ENCODE results near the gene KDM4B. TPM values are rescaled to one million over a fixed set of nuclear protein-coding genes. Genes with fewer than 3 reads are reported as not detected.

KDM4B gene
- total and polyA plus RNA-seq, 2 donors (not counting 1 experiment from before 2014, with no cell fraction given): 6.4 to 14.4 TPM

DNA sequence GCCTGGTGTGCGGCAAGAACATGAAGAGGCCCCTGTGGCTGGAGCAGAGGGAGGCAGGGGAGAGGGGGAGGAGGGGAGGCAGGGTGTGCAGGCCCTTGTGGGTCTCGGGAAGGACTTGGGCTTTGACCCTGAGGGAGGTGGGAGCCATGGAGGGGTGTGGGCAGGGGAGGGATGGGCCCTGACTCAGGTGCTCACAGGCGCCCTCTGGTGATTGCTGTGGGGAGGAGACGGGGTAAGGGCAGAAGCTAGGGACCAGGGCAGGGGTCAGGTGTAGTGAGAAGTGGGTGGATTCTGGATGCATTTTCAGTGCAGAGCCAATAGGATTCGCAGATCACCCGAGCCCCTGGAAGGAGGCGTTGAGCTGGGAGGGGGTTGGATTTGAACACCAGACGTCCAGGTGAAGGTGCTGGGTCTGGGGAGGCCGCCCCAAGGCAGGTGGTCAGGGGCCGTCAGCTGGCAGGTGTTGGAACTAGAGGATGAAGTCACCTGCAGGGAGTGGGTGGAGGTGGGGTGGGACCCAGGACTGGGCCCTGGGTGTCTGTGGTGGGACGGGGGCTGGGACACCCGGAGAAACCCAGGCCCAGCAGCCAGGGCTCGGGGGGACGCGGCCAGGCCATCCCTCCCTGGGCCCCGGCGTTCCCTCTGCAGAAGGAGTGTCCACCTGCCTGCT lies 185.4 kb downstream of the KDM4B start:
- H2AFZ ChIP-seq (ENCODE audit: low read length): no peak overlapping the region
- H3K36me3 ChIP-seq (ENCODE audit: control insufficient read depth, insufficient read depth, low read length): no peaks in the 10 kb centered on the region
- DNase-seq (ENCODE audit: low read depth in 2 of 2): no peak

GRCh38 chr19:5154799-5155426 lies 186.0 kb downstream of the KDM4B start:
- no peak overlapping the region for H3K9ac ChIP-seq (ENCODE audit: insufficient read depth, low read length)
- no peaks in the 10 kb centered on the region for H3K27me3 ChIP-seq (ENCODE audit: control insufficient read depth, insufficient read depth, low read length)
- H3K4me2 ChIP-seq (ENCODE audit: extremely low read depth, insufficient read depth, low read length): no peak overlapping the region
- H4K20me1 ChIP-seq (ENCODE audit: control insufficient read depth, extremely low read depth, insufficient read depth, low read length): no peaks in the 10 kb centered on the region
- no peak for DNase-seq (ENCODE audit: low read depth in 2 of 2)
- TF ChIP-seq, protein P1, sequence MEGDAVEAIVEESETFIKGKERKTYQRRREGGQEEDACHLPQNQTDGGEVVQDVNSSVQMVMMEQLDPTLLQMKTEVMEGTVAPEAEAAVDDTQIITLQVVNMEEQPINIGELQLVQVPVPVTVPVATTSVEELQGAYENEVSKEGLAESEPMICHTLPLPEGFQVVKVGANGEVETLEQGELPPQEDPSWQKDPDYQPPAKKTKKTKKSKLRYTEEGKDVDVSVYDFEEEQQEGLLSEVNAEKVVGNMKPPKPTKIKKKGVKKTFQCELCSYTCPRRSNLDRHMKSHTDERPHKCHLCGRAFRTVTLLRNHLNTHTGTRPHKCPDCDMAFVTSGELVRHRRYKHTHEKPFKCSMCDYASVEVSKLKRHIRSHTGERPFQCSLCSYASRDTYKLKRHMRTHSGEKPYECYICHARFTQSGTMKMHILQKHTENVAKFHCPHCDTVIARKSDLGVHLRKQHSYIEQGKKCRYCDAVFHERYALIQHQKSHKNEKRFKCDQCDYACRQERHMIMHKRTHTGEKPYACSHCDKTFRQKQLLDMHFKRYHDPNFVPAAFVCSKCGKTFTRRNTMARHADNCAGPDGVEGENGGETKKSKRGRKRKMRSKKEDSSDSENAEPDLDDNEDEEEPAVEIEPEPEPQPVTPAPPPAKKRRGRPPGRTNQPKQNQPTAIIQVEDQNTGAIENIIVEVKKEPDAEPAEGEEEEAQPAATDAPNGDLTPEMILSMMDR (conservative IDR thresholded peaks at IDR 0.05 in 1 of 2, IDR thresholded peaks at IDR 0.05 in 1 of 2; ENCODE audit: low read depth in 1 of 2, low read length in 2 of 2): no peak
- TF ChIP-seq EZH2 (IDR thresholded peaks at IDR 0.05; ENCODE audit: low read length, missing control alignments): no peak
- H3K9me3 ChIP-seq (ENCODE audit: control insufficient read depth, insufficient read depth, low read depth, low read length): no peaks in the 10 kb centered on the region
- no peaks in the 10 kb centered on the region for H3K36me3 ChIP-seq (ENCODE audit: control insufficient read depth, insufficient read depth, low read length)
- H3K27ac ChIP-seq (ENCODE audit: insufficient read depth, low read length): no peak overlapping the region
- H3K79me2 ChIP-seq (ENCODE audit: control insufficient read depth, insufficient read depth, low read length): no peaks in the 10 kb centered on the region
- H3K4me1 ChIP-seq (ENCODE audit: control insufficient read depth, extremely low read depth, insufficient read depth, low read length): no peaks in the 10 kb centered on the region
- H3K4me3 ChIP-seq (replicated peaks in 1 of 4; ENCODE audit: control extremely low read depth in 1 of 4, insufficient read depth in 1 of 4, low read depth in 3 of 4, low read length in 4 of 4): no peak overlapping the region
- H2AFZ ChIP-seq (ENCODE audit: low read length): no peak overlapping the region

More for the DNA sequence above, 185.4 kb downstream of the KDM4B start:
- TF ChIP-seq, protein P1 (conservative IDR thresholded peaks at IDR 0.05 in 1 of 2, IDR thresholded peaks at IDR 0.05 in 1 of 2; ENCODE audit: low read depth in 1 of 2, low read length in 2 of 2): peak; percentile 26 to 49
- TF ChIP-seq EZH2 (IDR thresholded peaks at IDR 0.05; ENCODE audit: low read length, missing control alignments): no peak
- Histone ChIP-seq H3K4me1 (ENCODE audit: control insufficient read depth, extremely low read depth, insufficient read depth, low read length) (no peaks in the 10 kb centered on the region), H4K20me1 (ENCODE audit: control insufficient read depth, extremely low read depth, insufficient read depth, low read length) (no peaks in the 10 kb centered on the region), H3K4me2 (ENCODE audit: extremely low read depth, insufficient read depth, low read length) (no peak overlapping the region), H3K27me3 (ENCODE audit: control insufficient read depth, insufficient read depth, low read length) (no peaks in the 10 kb centered on the region), H3K4me3 (replicated peaks in 1 of 4; ENCODE audit: control extremely low read depth in 1 of 4, insufficient read depth in 1 of 4, low read depth in 3 of 4, low read length in 4 of 4) (no peak overlapping the region), H3K9me3 (ENCODE audit: control insufficient read depth, insufficient read depth, low read depth, low read length) (no peaks in the 10 kb centered on the region), H3K79me2 (ENCODE audit: control insufficient read depth, insufficient read depth, low read length) (no peaks in the 10 kb centered on the region), H3K9ac (ENCODE audit: insufficient read depth, low read length) (no peak overlapping the region), H3K27ac (ENCODE audit: insufficient read depth, low read length) (no peak overlapping the region)

- H3K4me1 ChIP-seq (ENCODE audit: control insufficient read depth, extremely low read depth, insufficient read depth, low read length): no peaks in the 10 kb centered on the region
- H3K79me2 ChIP-seq (ENCODE audit: control insufficient read depth, insufficient read depth, low read length): no peaks in the 10 kb centered on the region
- H4K20me1 ChIP-seq (ENCODE audit: control insufficient read depth, extremely low read depth, insufficient read depth, low read length): no peaks in the 10 kb centered on the region
- H3K27ac ChIP-seq (ENCODE audit: insufficient read depth, low read length): no peak overlapping the region
- H3K4me2 ChIP-seq (ENCODE audit: extremely low read depth, insufficient read depth, low read length): no peak overlapping the region
- TF ChIP-seq, protein P1 (conservative IDR thresholded peaks at IDR 0.05 in 1 of 2, IDR thresholded peaks at IDR 0.05 in 1 of 2; ENCODE audit: low read depth in 1 of 2, low read length in 2 of 2): no peak
- no peak for TF ChIP-seq EZH2 (IDR thresholded peaks at IDR 0.05; ENCODE audit: low read length, missing control alignments)
- no peak for DNase-seq (ENCODE audit: low read depth in 2 of 2)
- no peak overlapping the region for H3K4me3 ChIP-seq (replicated peaks in 1 of 4; ENCODE audit: control extremely low read depth in 1 of 4, insufficient read depth in 1 of 4, low read depth in 3 of 4, low read length in 4 of 4)
- H3K9me3 ChIP-seq (ENCODE audit: control insufficient read depth, insufficient read depth, low read depth, low read length): no peaks in the 10 kb centered on the region
- no peak overlapping the region for H3K9ac ChIP-seq (ENCODE audit: insufficient read depth, low read length)
- no peaks in the 10 kb centered on the region for H3K36me3 ChIP-seq (ENCODE audit: control insufficient read depth, insufficient read depth, low read length)
- H3K27me3 ChIP-seq (ENCODE audit: control insufficient read depth, insufficient read depth, low read length): no peaks in the 10 kb centered on the region
- no peak overlapping the region for H2AFZ ChIP-seq (ENCODE audit: low read length)
Observed at GRCh38 chr19:5155586-5156210, 186.8 kb downstream of the KDM4B start.
